IMR-90 (cell line): ENCODE measurements around the gene EPN1. TPM values are rescaled to one million over a fixed set of nuclear protein-coding genes. Genes with fewer than 3 reads are reported as not detected.

Experiments
- ATAC-seq: fragments of 200-7000 bp; cut with Tn5 transposase; 2 replicates; pipeline ENCODE4 v1.9.1; 2020; ENCODE audit warnings: low read depth, mild to moderate bottlenecking, moderate library complexity
- BruUV-seq: library from RNA; stranded (reverse); fragments of 400-500 nt; replicated peaks from 2 replicates; lab custom pipeline; 2021; lab: Mats Ljungman, UMichigan
- CTCF ChIA-PET: fragments of 300-600 bp; formaldehyde crosslinking; extraction: SDS; loops from one replicate; lab custom pipeline; 2021; ENCODE audit warnings: antibody characterized with exemption; lab: Yijun Ruan, JAX
- POLR2A ChIA-PET: fragments of 300-600 bp; sonication (Branson Sonifier 250); formaldehyde crosslinking; loops from one replicate; lab custom pipeline; 2022; ENCODE audit warnings: antibody characterized with exemption; ENCODE audit not compliant: unreplicated experiment; lab: Charles Lee
- DNase-seq: peaks from one replicate; pipeline ENCODE4 v3.0.0; 2013
- H2AFZ ChIP-seq: replicated peaks from 2 replicates; pipeline ENCODE3; 2013; ENCODE audit warnings: low read length, mild to moderate bottlenecking; ENCODE audit not compliant: poor library complexity
- H2AK5ac ChIP-seq: 2 replicates; pipeline ENCODE4 v1.6.1; 2013; ENCODE audit warnings: low read depth, low read length, inconsistent platforms
- H2AK9ac ChIP-seq: replicated peaks from 2 replicates; pipeline ENCODE3; 2013; ENCODE audit warnings: mild to moderate bottlenecking, low read depth, low read length, moderate library complexity; ENCODE audit not compliant: poor library complexity
- H2BK120ac ChIP-seq: 2 replicates; pipeline ENCODE4 v1.6.1; 2013; ENCODE audit warnings: low read depth, low read length, inconsistent platforms
- H2BK15ac ChIP-seq: 3 replicates; pipeline ENCODE4 v1.6.1; 2013; ENCODE audit warnings: low read depth, low read length, inconsistent platforms
- H2BK20ac ChIP-seq: 2 replicates; pipeline ENCODE4 v1.6.1; 2013; ENCODE audit warnings: low read depth, mild to moderate bottlenecking, inconsistent platforms, low read length, moderate library complexity
- H2BK5ac ChIP-seq: 2 replicates; pipeline ENCODE4 v1.6.1; 2013; ENCODE audit warnings: mild to moderate bottlenecking, low read depth, low read length, inconsistent platforms; ENCODE audit not compliant: poor library complexity, severe bottlenecking
- H3K14ac ChIP-seq: replicated peaks from 2 replicates; pipeline ENCODE4 v1.6.1; 2013; ENCODE audit warnings: low read depth, low read length, inconsistent platforms
- H3K18ac ChIP-seq: 2 replicates; pipeline ENCODE4 v1.6.1; 2013; ENCODE audit warnings: low read depth, low read length, control low read depth
- H3K23ac ChIP-seq: 2 replicates; pipeline ENCODE4 v1.6.1; 2013; ENCODE audit warnings: low read depth, low read length, inconsistent platforms
- H3K27ac ChIP-seq: 2 replicates; pipeline ENCODE4 v1.5.1; 2013; ENCODE audit warnings: mild to moderate bottlenecking, control low read depth, low read length; ENCODE audit not compliant: insufficient read depth
- H3K27me3 ChIP-seq: 2 replicates; pipeline ENCODE4 v1.6.1; 2013; ENCODE audit warnings: low read length; ENCODE audit not compliant: control insufficient read depth, insufficient read depth
- H3K36me3 ChIP-seq: 2 replicates; pipeline ENCODE4 v1.6.1; 2013; ENCODE audit warnings: low read length, mixed read lengths; ENCODE audit not compliant: control insufficient read depth, insufficient read depth
- H3K4ac ChIP-seq: 2 replicates; pipeline ENCODE4 v1.6.1; 2013; ENCODE audit warnings: low read depth, low read length, inconsistent platforms
- H3K4me1 ChIP-seq: 2 replicates; pipeline ENCODE4 v1.6.1; 2013; ENCODE audit warnings: low read length, mixed read lengths; ENCODE audit not compliant: control insufficient read depth, insufficient read depth
- H3K4me2 ChIP-seq: 2 replicates; pipeline ENCODE4 v1.6.1; 2013; ENCODE audit warnings: low read depth, mild to moderate bottlenecking, control low read depth, low read length, moderate library complexity
- H3K4me3 ChIP-seq: 2 replicates; pipeline ENCODE4 v1.5.1; 2013; ENCODE audit warnings: low read depth, mild to moderate bottlenecking, control low read depth, low read length, moderate library complexity; ENCODE audit not compliant: insufficient read depth
- H3K56ac ChIP-seq: 2 replicates; pipeline ENCODE4 v1.6.1; 2013; ENCODE audit warnings: low read length, inconsistent platforms; ENCODE audit not compliant: insufficient read depth; ENCODE audit errors: extremely low read depth
- H3K79me1 ChIP-seq, 2 experiments: 2 replicates each; pipeline ENCODE4 v1.6.1; 2013; ENCODE audit warnings: low read length in 2 of 2, inconsistent platforms in 1 of 2, low read depth in 1 of 2
- H3K9ac ChIP-seq: 2 replicates; pipeline ENCODE4 v1.6.1; 2013; ENCODE audit warnings: low read depth, low read length, control low read depth
- H3K9me1 ChIP-seq: 2 replicates; pipeline ENCODE4 v1.6.1; 2013; ENCODE audit warnings: low read length, inconsistent platforms; ENCODE audit not compliant: insufficient read depth
- H3K9me3 ChIP-seq: 2 replicates; pipeline ENCODE4 v1.6.1; 2013; ENCODE audit warnings: low read length; ENCODE audit not compliant: control insufficient read depth, insufficient read depth
- H4K20me1 ChIP-seq: 2 replicates; pipeline ENCODE4 v1.6.1; 2013; ENCODE audit warnings: low read length, inconsistent platforms; ENCODE audit not compliant: insufficient read depth
- H4K5ac ChIP-seq: 2 replicates; pipeline ENCODE4 v1.6.1; 2013; ENCODE audit warnings: mild to moderate bottlenecking, low read depth, low read length, control low read depth
- H4K8ac ChIP-seq, 2 experiments: 2 replicates each; pipeline ENCODE4 v1.6.1; 2013; ENCODE audit warnings: low read depth in 2 of 2, low read length in 2 of 2, control low read depth in 1 of 2, inconsistent platforms in 1 of 2
- H4K91ac ChIP-seq: 2 replicates; pipeline ENCODE4 v1.6.1; 2013; ENCODE audit warnings: low read depth, low read length, inconsistent platforms; ENCODE audit not compliant: insufficient read depth
- ELK1 ChIP-seq: fragments of 150-350 bp; IDR thresholded peaks from 2 replicates; pipeline ENCODE4 v1.6.1; 2016; ENCODE audit warnings: low read depth, mild to moderate bottlenecking, low read length, moderate library complexity, borderline replicate concordance
- MAFK ChIP-seq: IDR thresholded peaks from 2 replicates; pipeline ENCODE4 v1.6.1; 2012; ENCODE audit warnings: low read depth, low read length, improper control_type of control experiment
- WGBS, 2 experiments: methylation state at CpG; one replicate each; pipeline versions ENCODE4 v1.1.5 to v1.1.7; 2013; ENCODE audit warnings: missing lambda C conversion rate in 2 of 2; ENCODE audit not compliant: insufficient read length in 1 of 2; ENCODE audit errors: extremely low coverage in 2 of 2; 5-methylcytosine and 5-hydroxymethylcytosine counted together
- dilution Hi-C: fragments of 300-500 bp; cut with HindIII; formaldehyde crosslinking; loops from one replicate; pipeline ENCODE4 v1.14.3; 2018; ENCODE audit warnings: low sequenced_read_pairs; ENCODE audit not compliant: unreplicated experiment
- in situ Hi-C: fragments of 300-500 bp; cut with MboI; formaldehyde crosslinking; loops from 3 replicates; pipeline ENCODE4 v1.14.3; 2019; ENCODE audit warnings: low sequenced_read_pairs, inconsistent platforms, mixed read lengths
- intact Hi-C: fragments of 100-400 bp; cut with micrococcal nuclease; formaldehyde crosslinking; loops from 2 replicates; pipeline ENCODE4 v1.10.0; 2022
- polyA plus RNA-seq, 3 experiments: library from polyadenylated mRNA; depleted of rRNA; stranded (reverse); fragments of >200 nt; gene quantifications; 2 replicates each; pipeline ENCODE4 v1.2.3, GENCODE V29; 2012; ENCODE audit warnings: low replicate concordance in 1 of 3
- total RNA-seq: library from RNA; depleted of rRNA; stranded (reverse); fragments of >200 nt; gene quantifications from 2 replicates; pipeline ENCODE4 v1.2.3, GENCODE V29; 2012

The EPN1 gene
- total and polyA plus RNA-seq, 2 of the 4 experiments (the other 2 are of a cell fraction), result 19.0 to 122 TPM

DNA sequence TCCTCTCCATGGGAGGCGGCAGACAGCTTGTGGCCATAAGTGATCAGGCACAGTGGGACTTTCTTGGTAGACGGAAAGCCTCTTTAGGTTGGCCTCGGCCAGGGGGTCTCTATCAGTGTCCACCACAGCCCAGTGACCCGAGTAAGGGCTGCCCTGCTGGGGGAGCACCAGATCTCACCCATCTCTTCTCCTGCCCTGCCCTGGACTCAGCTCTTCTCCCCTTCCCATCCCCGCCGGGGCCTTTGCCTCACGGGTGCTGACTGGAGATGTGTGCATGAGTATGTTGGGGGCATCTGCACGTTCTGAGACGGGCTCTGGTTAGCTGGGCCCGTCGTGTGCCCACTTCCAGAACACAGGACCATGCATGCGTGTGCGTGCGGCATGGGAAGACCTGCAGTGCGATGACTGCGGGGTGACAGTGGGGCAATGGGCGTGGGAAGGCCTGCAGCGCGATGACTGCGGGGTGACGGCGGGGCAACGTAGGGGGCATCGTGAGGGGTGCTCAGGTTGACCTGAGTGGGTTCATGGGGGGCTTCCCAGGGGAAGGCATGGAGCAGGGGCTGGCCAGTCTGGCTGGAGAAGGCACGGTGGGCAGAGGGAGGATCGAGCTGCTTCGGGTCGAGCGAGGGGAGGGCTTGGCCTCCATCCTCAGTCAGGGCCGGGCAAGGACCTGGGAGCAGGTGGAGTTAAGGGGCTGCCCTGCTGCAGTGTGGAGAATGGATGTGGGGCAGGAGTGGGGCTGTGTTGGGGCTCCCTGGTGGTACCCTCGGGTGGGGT is 15.9 kb downstream of the EPN1 start (continued):
- no peak for TF ChIP-seq MAFK

DNA sequence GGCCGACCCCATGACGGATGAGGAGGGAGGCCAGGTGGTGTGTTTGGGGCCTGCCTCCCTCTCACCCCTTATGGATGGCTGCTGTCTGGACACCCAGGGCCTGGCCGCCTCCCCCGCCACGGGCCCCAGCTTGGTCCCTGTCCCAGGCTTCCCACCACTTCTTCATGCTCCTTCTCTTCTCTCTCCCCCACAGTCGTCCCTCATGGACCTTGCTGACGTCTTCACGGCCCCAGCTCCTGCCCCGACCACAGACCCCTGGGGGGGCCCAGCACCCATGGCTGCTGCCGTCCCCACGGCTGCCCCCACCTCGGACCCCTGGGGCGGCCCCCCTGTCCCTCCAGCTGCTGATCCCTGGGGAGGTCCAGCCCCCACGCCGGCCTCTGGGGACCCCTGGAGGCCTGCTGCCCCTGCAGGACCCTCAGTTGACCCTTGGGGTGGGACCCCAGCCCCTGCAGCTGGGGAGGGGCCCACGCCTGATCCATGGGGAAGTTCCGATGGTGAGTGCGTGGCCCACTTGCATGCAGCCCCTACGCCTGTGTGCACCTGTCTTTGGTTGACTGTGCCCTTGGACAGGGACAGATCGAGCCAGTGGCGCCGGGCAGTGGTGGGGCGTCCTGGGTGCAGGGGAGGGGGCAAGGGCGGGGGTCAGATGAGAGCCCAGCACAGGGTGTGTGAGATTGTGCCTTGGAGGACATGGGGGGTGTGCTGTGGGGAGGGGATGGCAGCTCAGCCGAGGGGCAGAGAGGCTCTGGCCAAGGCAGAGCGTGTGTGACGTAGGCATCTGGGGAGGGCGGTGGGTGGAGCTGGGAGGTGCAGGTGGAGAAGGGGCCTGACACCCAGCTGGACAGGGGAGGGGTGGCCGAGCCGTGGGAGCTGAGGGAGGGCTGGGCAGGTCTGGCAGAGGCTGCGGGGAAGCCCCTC is 16.8 kb downstream of the EPN1 start:
- DNase-seq (no peak), ATAC-seq (no peak)
- Histone ChIP-seq H3K4me3 (no peak overlapping the region), H2AK9ac (no peak overlapping the region), H3K9me1 (no peaks in the 10 kb centered on the region), H2AFZ (no peak overlapping the region), H2BK120ac (no peak overlapping the region), H3K4me2 (no peak overlapping the region), H3K36me3 (peaks cover 69% of the 10 kb centered on the region), H3K27me3 (no peaks in the 10 kb centered on the region), H3K9ac (no peak overlapping the region), H3K4ac (no peak overlapping the region), H2BK15ac (no peak overlapping the region), H4K5ac (no peak overlapping the region), H4K8ac (no peak overlapping the region), H3K23ac (no peak overlapping the region), H3K79me1 (peaks cover 4 to 14% of the 10 kb centered on the region in 2 experiments; a peak in 2 of 4 replicates), H3K27ac (no peak overlapping the region), H3K14ac (no peak overlapping the region), H2AK5ac (no peak overlapping the region), H3K56ac (no peak overlapping the region), H2BK20ac (no peak overlapping the region), H3K9me3 (no peaks in the 10 kb centered on the region), H4K20me1 (peaks cover 17% of the 10 kb centered on the region), H2BK5ac (no peak overlapping the region), H4K91ac (no peak overlapping the region), H3K18ac (no peak overlapping the region), H3K4me1 (no peaks in the 10 kb centered on the region)
- TF ChIP-seq ELK1, result no peak
- ChIA-PET CTCF (no interaction called here), POLR2A (no interaction called here)
- 89% methylated on average over 3 of the region's 31 CpGs; no CpG with 5 or more reads in 1 of the 2 experiments for WGBS, 2 experiments
- BruUV-seq, result no TSS peak
- intact Hi-C loops, result no loop called here
- dilution Hi-C loops, result no loop called here
- in situ Hi-C loops, result loop anchor here (25.0 kb wide), 1 partner anchor 445 kb away; the partner anchor contains the start of gene ZNF444
